DND-41 (cell line): ENCODE data around the gene TMEM150A.

ENCODE experiments used
- EZH2 ChIP-seq: IDR thresholded peaks from 3 replicates; pipeline ENCODE4 v1.6.1; 2012; ENCODE audit warnings: borderline replicate concordance, low read depth, mild to moderate bottlenecking, moderate library complexity, low read length, inconsistent platforms; ENCODE audit not compliant: severe bottlenecking
- TF ChIP-seq, protein P1 (sequence below): IDR thresholded peaks from 2 replicates; pipeline ENCODE4 v1.5.1; 2012; ENCODE audit warnings: borderline replicate concordance, low read length, moderate library complexity, mild to moderate bottlenecking; ENCODE audit not compliant: poor library complexity, severe bottlenecking; ENCODE audit errors: extremely low read depth

DNA sequence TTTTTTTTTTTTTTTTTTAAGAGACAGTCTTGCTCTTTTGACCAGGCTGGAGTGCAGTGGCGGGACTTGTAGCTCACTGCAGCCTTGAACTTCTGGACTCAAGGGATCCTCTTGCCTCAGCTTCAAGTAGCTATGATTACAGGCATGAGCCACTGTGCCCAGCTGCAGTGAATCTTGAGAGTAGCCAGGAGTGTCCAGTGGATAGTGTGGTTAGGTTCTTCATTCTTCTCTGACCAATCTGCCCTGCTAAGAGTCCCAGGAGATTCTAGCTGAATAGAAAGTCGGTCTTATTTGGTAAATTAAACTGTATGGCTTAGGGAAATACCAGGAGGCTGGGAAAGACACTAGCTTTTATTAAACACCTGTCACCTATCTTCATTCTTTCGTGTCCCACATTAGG lies 28.8 kb upstream of the TMEM150A start:
- TF ChIP-seq, protein P1, sequence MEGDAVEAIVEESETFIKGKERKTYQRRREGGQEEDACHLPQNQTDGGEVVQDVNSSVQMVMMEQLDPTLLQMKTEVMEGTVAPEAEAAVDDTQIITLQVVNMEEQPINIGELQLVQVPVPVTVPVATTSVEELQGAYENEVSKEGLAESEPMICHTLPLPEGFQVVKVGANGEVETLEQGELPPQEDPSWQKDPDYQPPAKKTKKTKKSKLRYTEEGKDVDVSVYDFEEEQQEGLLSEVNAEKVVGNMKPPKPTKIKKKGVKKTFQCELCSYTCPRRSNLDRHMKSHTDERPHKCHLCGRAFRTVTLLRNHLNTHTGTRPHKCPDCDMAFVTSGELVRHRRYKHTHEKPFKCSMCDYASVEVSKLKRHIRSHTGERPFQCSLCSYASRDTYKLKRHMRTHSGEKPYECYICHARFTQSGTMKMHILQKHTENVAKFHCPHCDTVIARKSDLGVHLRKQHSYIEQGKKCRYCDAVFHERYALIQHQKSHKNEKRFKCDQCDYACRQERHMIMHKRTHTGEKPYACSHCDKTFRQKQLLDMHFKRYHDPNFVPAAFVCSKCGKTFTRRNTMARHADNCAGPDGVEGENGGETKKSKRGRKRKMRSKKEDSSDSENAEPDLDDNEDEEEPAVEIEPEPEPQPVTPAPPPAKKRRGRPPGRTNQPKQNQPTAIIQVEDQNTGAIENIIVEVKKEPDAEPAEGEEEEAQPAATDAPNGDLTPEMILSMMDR = no peak
- no peak for TF ChIP-seq EZH2
